Measurements from ENCODE around the gene CHODL.

The CHODL gene, protein sequence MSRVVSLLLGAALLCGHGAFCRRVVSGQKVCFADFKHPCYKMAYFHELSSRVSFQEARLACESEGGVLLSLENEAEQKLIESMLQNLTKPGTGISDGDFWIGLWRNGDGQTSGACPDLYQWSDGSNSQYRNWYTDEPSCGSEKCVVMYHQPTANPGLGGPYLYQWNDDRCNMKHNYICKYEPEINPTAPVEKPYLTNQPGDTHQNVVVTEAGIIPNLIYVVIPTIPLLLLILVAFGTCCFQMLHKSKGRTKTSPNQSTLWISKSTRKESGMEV

GRCh38 chr21:18244671-18245463 lies at the start of gene CHODL:
CHODL (plus strand) TSS chr21:18244833; CDS start chr21:18245224, 391 bp downstream.
- no peak for DNase-seq

DNA sequence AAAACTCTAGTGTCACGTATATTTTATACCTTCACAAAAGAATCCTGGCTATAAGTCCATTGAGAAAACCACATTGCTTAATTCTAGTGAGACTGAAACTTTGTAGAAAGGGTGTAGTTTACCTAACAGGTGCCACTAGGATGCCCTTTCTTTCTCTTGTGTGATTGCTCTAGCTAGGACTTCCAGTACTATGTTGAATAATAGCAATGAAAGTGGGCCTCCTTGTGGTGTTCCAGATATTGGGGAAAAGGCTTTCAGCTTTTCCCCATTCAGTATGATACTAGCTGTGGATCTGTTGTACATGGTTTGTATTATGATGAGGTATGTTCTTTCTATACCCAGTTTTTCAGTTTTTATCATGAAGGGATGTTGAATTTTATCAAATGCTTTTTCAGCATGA lies 39.7 kb upstream of the CHODL start:
- DNase-seq = peak; percentile 10

GRCh38 chr21:18218331-18218730 lies 26.3 kb upstream of the CHODL start:
- no peak for DNase-seq

DNA sequence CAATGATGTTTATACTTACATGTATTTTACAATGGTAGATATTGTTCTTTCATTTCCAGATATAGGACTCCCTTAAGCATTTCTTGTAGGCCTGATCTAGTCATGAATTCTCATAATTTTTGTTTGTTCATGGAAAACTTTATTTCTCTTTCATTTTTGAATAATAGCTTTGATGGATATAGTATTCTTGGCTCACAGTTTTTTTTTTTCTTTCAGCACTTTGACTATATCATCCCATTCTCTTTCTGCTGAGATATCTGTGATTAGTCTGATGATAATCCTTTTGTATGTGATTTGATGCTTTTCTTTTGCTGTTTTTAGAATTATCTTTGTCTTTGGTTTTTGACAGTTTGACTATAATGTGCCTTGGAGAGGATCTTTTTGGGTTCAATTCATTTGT lies 24.1 kb upstream of the CHODL start:
- DNase-seq = no peak

GRCh38 chr21:18222346-18222745 lies 22.3 kb upstream of the CHODL start:
- DNase-seq = no peak

DNA sequence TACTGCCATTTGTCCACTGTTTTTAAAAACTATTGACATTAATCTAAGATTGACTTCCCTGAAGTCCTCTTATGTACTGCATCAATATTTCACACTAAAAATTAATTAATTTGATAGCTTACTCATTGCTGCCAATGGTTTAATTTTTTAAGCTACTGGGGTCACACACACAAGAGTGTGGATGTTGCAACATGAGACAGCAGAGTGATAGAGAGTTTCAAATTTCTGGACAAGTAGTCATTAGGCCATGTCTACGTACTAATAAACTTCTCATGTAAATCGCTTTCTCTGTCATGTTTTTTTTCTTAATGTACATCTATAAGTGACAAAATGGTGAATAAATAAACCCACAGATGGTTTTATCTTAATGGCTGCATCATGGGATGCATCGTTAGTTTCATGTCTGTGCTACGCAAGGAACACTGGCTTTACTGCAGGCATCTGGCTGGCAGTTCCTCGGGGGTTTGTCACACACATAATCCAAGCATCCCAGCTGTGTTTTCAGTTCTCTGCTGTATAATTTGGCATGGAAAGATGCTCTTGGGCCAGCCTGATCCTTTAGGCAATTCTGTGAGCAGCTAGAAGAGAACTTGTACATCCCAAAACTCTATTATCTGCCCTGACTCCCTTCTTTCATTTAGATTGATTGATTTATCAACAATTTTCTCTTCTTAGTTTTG lies 16.4 kb upstream of the CHODL start:
- DNase-seq = peak; percentile 96

DNA sequence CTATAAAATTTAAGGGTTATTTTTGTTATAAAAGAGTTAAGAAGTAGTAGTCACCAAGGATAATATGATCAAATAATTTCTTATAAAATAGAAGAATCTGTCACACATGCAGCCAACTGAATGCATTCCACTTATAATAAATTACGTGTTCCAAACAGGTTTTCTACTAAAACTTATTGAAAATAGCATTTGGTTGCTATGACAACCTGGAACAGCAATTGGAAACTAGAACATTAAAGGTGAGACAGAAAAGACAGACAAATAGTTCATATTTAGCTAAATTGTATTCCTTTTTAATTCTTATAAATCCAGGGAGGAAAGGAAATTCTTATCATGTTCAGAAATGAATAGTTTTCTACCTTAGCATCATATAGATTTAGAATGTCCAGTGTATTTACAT lies 9.1 kb upstream of the CHODL start:
- no peak for DNase-seq

DNA sequence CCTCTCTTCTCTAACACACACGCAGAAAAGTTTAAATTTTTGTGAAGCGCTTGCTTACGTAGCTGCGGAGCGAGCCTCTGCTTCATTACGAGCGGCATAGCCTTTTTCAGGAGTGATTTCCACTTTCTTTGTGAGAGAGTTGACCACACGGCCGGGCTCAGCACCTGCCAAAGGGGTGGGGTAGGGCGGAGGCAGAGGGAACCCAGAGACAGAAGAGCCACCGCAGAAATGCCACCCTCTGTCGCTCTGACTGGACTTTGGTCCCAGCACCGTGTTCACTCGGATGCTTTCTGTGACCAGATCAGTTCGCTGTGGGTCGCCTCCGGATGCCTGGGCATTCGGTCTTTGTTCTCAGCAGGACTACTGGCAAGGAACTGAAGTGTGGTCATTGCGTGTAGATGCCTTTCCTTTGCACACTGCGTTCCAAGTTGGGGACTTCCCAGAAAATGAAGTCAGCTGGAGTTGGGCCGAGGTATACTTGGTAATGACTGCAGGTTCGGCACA lies 883 bp downstream of the CHODL start:
- DNase-seq = no peak

DNA sequence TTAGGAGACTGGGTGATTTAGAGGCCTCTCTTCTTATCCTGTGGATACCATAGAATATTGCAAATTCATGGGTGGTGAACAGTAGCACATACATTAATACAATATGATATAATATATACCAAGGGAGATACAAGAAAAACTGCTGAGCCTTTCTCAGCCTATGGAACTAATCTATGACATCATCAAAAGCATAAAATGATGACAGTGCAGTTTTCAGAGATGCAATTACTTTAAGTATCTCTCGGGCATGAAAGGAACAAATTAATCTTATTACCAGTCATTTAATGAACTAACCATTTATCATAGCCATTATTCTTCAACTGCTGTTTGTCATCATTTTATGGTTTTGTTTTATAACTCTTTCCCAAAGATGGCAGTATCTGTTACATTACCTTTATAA lies 3.5 kb downstream of the CHODL start:
- DNase-seq = no peak

GRCh38 chr21:18249672-18250071 lies 5.0 kb downstream of the CHODL start:
- DNase-seq = peak; percentile 68

GRCh38 chr21:18251065-18251464 lies 6.4 kb downstream of the CHODL start:
- no peak for DNase-seq

DNA sequence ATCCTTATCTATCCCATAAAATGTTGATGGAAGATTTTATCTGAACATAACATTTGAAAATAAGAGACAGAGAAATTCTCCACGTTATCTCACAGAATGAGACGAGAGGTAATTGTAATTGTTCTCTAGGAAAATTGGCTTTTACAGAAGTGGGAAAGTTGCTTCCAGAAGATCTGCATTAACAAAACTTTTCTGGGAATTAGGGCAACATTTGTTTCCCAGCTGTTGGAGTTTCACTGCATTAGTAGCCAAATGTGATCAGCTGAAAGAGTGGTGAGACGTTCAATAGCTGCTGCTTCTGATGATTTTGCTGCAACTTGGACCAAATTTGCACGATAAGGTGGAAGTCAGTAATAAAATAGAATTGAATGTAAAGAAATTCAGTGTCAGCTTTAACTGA lies 7.6 kb downstream of the CHODL start:
- DNase-seq = no peak

DNA sequence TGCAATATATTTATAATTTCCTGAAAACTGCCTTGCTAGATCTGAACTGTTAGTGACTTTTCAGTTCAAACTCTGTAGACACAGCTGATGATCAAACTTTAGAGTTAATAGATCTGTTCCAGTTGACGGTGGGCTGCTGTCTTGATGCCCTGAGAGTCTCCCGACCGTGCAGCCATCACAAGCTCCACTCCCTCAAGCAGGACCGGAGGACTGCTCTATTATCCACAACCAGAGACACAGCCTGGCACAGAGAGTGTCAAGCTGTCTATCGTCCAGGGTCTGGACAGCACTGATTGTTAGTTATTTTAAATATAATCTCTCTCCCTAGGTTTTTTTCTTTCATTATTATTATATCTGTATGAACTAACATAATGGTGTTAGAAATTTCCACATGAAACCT lies 8.0 kb downstream of the CHODL start:
- no peak for DNase-seq

- no peak for DNase-seq
These were observed 8.6 kb downstream of the CHODL start for GRCh38 chr21:18253221-18253620.

- no peak for DNase-seq
These were observed 9.2 kb downstream of the CHODL start for GRCh38 chr21:18253799-18254198.

DNA sequence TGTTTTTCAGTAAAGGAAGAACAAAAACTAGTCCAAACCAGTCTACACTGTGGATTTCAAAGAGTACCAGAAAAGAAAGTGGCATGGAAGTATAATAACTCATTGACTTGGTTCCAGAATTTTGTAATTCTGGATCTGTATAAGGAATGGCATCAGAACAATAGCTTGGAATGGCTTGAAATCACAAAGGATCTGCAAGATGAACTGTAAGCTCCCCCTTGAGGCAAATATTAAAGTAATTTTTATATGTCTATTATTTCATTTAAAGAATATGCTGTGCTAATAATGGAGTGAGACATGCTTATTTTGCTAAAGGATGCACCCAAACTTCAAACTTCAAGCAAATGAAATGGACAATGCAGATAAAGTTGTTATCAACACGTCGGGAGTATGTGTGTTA lies 21.3 kb downstream of the CHODL start:
- DNase-seq = no peak

- no peak for DNase-seq
These were observed 22.9 kb downstream of the CHODL start for GRCh38 chr21:18267496-18267895.

- no peak for DNase-seq
These were observed 24.3 kb downstream of the CHODL start for GRCh38 chr21:18268906-18269305.

DNA sequence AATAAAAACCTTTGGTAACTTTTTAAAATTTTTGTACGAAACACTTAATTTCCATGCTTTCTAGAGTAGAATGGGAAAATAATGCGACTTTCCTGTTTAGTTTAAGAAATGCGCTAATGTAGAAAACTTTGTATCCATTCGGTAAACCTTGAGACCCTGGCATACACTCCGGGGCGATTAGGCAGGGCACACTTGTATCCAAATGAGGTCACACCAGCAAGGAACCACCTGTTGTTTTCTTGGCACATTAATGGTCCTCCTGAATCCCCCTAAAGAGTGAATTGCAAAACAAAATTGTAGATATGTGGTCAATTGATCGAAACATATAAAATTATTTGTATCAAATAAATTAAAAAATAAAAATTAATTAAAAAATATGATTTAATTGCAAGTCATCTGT lies 25.2 kb downstream of the CHODL start:
- no peak for DNase-seq

DNA sequence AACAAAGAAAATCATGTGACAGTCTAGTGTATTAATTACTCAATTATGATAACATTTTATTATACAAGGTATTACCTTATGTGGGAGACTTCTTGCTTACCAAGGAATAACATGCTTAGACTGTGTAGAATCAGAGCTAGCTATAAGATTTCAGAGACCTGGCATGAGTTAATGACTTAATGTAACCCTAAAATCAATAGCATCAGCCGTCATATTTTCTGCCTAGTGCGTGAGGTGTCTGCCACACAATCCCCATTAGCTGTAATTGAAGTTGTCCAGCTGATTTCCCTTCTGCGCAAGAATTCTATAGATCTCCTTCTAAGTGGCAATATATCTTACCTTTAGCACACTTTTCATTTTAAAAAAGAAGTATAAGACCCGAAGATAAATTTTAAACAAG lies 28.8 kb downstream of the CHODL start:
- DNase-seq = no peak

DNA sequence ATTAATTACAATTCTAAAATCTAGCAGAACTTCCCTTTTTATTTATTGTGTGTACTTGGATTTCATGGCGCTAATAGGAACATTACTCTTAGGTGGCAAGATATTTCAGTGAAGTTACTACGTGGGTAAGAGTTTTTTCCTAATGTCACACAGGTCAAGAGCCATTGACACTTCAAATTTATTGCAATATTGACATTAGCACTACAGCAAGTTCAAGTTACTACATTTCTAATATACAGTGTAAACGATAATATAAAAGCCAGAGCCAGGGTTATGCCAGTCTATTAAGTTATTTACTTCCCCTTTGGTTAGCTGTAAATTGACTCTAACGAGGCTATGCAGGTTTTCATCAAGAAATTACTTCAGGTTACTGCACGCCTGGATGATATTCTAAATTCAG lies 29.7 kb downstream of the CHODL start:
- DNase-seq = no peak

DNA sequence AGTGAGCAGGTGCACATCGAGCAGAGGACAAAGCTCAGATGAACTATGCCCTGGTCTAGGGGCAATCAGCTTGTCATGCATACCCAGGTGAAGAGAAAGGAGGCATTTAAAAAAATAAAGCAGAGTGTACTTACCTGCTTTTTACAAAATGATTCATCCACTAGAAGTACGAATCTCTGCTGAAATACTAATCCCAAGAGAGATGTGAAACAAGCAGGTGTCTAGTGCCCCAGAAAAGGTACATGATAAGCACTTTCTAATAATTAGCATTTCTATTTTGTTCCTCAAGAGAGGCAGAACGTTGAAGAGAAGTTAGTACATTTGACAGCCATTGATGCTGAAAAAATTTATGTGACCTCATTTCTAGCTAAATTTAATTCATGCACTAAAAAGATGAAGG lies 31.1 kb downstream of the CHODL start:
- DNase-seq = no peak

DNA sequence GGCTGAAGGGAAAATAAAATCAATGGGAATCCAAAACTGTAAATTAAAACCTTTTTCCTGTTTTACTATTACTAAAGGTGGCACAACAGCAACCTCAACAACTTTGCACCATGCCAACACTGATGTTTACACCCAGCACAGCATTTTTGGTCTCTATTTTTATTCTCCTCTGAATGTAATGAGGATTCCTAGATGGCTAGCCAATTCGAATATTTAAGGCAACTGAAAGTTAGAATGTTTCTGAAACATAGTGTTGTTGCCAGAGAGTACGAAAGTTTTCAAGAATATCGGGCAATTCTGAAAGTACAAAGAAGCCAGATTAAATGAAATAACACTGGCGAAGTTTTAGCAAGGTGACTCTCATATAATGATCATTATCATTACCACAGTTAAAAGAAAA lies 40.7 kb downstream of the CHODL start:
- DNase-seq = no peak

DNA sequence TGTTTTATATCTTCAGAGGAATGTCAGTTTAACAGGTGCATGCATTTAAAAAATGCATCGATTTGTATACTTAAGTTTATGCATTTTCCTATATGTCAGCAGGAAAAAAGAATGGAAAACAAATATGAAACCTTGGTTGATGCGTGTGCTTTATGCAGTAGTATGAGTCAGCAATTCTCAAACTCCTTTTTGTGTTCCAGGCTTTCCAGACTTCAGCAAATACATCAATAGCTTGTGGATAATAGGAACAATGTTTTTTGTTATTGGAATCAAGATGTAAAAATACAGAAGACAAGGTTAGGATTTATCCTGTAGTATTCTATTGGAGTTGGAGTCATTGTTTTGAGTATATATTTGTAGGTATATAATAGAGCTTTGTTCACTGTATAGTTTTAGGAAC lies 45.2 kb downstream of the CHODL start:
- no peak for DNase-seq

Data from NCI-H1694 treated with DMSO at 0.1 percent for 48 hours (cell line).